Activated naive CD4-positive, alpha-beta T cell treated with anti-CD3 and anti-CD28 coated beads, Interleukin-2, amount 50 U/mL, for 72 hours (primary cell): Measurements from ENCODE around the gene SNX13. TPM values are rescaled to one million over a fixed set of nuclear protein-coding genes. Genes with fewer than 3 reads are reported as not detected.

Source experiments
- ATAC-seq, 2 donors: fragments of 150-1000 bp; cut with Tn5 transposase; 2 replicates each; pipeline ENCODE4 v1.10.0; 2021; ENCODE audit warnings: mild to moderate bottlenecking in 2 of 2, moderate library complexity in 2 of 2
- DNase-seq, 2 donors: peaks; one replicate each; pipeline ENCODE4 v3.0.0; 2021 to 2022; ENCODE audit warnings: low spot score in 2 of 2
- H3K27ac Mint-ChIP-seq, 2 donors: one replicate each; pipeline ENCODE4 v1.8.0; 2022; ENCODE audit warnings: mild to moderate bottlenecking in 2 of 2, mixed read lengths in 2 of 2
- H3K36me3 Mint-ChIP-seq, 2 donors: one replicate each; pipeline ENCODE4 v1.8.0; 2022; ENCODE audit warnings: mixed read lengths in 2 of 2
- H3K9me3 Mint-ChIP-seq, 2 donors: one replicate each; pipeline ENCODE4 v1.8.0; 2022; ENCODE audit warnings: mixed read lengths in 2 of 2
- total RNA-seq, 2 donors: library from RNA; stranded (reverse); gene quantifications; one replicate each; pipeline ENCODE4 v1.2.3, GENCODE V29; 2022

Gene SNX13
- total RNA-seq, 2 donors from 2014 or later: 22.4 to 25.6 TPM

DNA sequence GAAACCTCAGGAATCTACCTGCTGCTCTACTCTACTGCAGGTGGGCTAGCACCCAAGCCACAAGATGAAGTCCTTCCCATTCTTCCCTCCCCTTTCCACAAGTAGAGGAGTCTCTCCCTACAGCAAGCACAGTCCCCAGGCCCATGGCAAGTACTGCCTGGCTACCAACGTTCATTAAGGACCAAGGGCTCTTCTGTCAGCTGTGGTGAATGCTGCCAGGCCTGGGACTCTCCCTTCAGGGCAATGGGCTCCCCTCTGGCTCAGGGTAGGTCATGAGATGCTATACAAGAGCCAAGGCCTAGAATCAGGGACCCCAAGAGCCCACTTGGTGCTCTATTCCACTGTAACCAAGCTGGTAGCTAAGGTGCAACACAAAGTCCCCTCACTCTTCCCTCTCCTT lies 39.8 kb downstream of the SNX13 start:
- DNase-seq (no peak), ATAC-seq (no peak)
- Mint-ChIP-seq H3K36me3 (no peaks in the 10 kb centered on the region), H3K27ac (no peak overlapping the region), H3K9me3 (no peaks in the 10 kb centered on the region)

DNA sequence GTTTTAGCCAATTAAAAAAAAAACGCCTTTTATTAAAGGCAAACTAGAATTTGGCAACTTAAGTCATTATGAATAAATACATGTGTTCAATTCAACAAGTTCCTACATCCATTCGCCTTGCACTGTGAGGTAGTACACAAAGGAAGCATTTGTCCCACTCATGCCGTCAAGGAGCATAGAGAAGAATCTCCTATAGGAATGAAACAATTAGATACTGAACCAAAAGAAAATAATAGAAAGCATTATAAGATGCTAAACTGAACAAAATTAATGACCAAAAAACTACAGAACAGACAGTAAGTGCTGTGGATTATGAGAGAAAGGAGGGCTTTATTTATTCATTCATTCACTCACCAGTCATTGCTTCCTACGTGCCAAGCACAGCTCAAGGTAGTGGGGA lies 42.2 kb downstream of the SNX13 start:
- no peaks in the 10 kb centered on the region for H3K36me3 Mint-ChIP-seq
- ATAC-seq (no peak), DNase-seq (no peak)
- H3K9me3 Mint-ChIP-seq: no peaks in the 10 kb centered on the region
- H3K27ac Mint-ChIP-seq: no peak overlapping the region

DNA sequence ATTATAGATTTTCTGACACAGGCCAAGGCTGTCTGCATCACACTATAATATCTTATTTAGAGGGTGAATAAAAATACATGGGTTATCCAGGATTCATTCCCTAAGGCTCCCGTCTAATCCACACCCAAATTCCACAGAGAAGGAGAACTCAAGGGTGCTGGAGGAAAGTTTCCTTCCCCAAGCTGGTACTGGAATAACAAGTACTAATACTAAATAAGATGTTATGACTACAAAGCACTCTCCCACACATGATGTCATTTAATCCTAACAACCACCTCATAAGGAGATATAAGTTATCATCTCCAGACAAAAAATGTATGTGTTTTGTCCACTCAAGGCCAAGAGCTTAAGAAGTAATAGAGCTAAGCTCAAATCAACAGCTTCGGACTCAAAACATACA lies 53.0 kb downstream of the SNX13 start:
- Mint-ChIP-seq H3K27ac (no peak overlapping the region), H3K36me3 (peaks cover 4 to 11% of the 10 kb centered on the region in 2 donors), H3K9me3 (no peaks in the 10 kb centered on the region)
- DNase-seq (no peak), ATAC-seq (no peak)

DNA sequence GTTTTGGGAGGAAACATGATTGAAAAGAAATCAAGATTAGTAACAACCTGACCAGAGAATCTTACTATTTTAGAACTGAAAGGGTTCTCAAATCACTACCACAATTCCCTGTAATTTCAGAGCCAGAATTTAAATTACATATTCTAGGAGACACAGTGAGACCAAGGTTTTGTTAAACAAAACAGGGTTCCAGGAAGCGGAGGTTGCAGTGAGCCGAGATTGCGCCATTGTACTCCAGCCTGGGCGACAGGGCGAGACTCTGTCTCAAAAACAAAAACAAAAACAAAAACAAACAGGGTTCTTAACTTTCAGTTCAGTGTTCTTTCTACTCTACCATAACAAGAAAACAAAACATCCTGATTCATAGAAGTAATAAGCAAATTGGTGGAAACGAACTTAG lies 57.6 kb downstream of the SNX13 start:
- Mint-ChIP-seq H3K27ac (no peak overlapping the region), H3K36me3 (peaks cover 7 to 13% of the 10 kb centered on the region in 2 donors), H3K9me3 (no peaks in the 10 kb centered on the region)
- DNase-seq (no peak), ATAC-seq (no peak)

GRCh38 chr7:17879075-17879661 lies 61.1 kb downstream of the SNX13 start:
- DNase-seq: no peak
- peaks cover 2 to 8% of the 10 kb centered on the region in 2 donors for H3K36me3 Mint-ChIP-seq
- H3K9me3 Mint-ChIP-seq: no peaks in the 10 kb centered on the region
- H3K27ac Mint-ChIP-seq: no peak overlapping the region
- ATAC-seq: no peak

- Mint-ChIP-seq H3K36me3 (peaks cover 4 to 8% of the 10 kb centered on the region in 2 donors), H3K27ac (no peak overlapping the region), H3K9me3 (no peaks in the 10 kb centered on the region)
- DNase-seq: no peak
- no peak for ATAC-seq
These were observed 61.7 kb downstream of the SNX13 start for GRCh38 chr7:17878627-17879026.

GRCh38 chr7:17871815-17872533 lies 68.3 kb downstream of the SNX13 start:
- no peaks in the 10 kb centered on the region for H3K9me3 Mint-ChIP-seq
- peak overlapping the region; percentile 26 to 33 for H3K27ac Mint-ChIP-seq
- ATAC-seq (peak; percentile 77 to 80), DNase-seq (no peak)
- H3K36me3 Mint-ChIP-seq: peaks cover 12 to 46% of the 10 kb centered on the region in 2 donors

GRCh38 chr7:17870406-17870805 lies 69.9 kb downstream of the SNX13 start:
- H3K9me3 Mint-ChIP-seq: peaks cover 0 to 6% of the 10 kb centered on the region in 2 donors
- no peak overlapping the region for H3K27ac Mint-ChIP-seq
- DNase-seq (no peak), ATAC-seq (no peak)
- peaks cover 25 to 59% of the 10 kb centered on the region in 2 donors for H3K36me3 Mint-ChIP-seq

DNA sequence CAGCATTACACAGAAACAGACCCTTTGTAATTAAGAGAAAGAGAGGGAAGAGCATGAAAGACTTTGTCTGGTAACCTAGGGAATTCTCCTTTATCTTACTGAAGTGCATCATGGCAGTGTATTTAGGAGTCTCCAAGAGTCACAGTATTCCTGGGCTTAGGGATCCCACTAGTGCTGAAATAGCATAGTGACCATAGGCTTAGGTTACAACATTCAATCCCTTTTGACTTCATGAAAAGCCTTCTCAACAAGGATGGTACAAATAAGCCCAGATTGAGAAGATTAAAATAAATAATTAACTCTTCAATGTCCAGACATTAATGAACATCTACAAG lies 76.5 kb downstream of the SNX13 start:
- DNase-seq: no peak
- Mint-ChIP-seq H3K27ac (no peak overlapping the region), H3K36me3 (peaks cover 50 to 64% of the 10 kb centered on the region in 2 donors), H3K9me3 (peaks cover 0 to 13% of the 10 kb centered on the region in 2 donors)
- no peak for ATAC-seq

DNA sequence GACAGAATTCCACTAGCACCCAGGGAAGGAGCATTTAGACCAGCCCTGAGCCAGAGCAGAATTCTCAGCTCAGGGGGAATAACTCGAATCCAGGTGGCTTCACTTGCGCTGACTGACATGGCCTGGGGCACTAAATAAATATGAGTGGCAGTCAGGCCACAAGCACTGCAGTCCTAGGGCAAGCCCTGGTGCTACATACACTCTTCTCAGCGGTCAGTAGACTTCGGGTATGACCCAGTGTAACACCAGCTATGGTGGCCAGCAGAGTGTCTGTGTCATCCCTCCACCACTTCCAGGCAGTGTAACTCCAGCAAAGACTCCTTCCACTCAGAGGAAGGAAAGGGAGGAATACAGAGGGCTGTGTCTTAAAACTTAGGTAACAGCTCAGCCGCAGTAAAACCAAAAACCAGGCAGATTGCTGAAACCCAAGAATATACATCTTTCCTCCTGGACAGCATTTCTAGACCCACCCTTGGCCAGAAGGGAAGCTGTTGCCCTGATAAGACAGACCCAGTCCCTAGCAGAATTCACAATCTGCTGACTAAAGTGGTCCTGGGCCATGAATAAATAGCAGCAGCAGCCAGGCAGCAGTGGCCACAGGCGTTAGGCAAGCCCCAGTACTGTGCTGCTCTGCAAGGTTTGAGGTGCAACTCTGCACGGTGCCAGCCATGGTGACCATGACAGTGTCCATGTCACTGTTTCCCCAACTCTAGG lies 77.0 kb downstream of the SNX13 start:
- no peak for ATAC-seq
- Mint-ChIP-seq H3K36me3 (peaks cover 50 to 60% of the 10 kb centered on the region in 2 donors), H3K27ac (no peak overlapping the region), H3K9me3 (peaks cover 0 to 13% of the 10 kb centered on the region in 2 donors)
- DNase-seq: no peak

DNA sequence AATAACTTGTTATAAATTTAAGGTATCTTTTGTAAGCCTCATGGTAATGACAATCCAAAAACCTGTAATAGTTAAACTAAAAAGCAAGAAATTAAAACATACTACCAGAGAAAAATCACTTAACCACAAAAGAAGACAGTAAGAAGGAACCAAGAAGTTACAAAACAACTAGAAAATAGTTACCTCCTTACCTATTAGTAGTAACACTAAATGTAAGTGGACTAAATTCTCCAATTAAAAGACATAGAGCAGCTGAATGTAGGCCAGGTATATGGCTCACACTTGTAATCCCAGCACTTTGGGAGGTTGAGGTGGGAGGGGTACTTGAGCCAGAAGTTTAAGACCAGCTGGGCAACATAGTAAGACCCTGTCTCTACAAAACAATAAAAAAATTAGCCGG lies 84.0 kb downstream of the SNX13 start:
- H3K27ac Mint-ChIP-seq: no peak overlapping the region

GRCh38 chr7:17855202-17855601 lies 85.1 kb downstream of the SNX13 start:
- Mint-ChIP-seq H3K9me3 (peaks cover 3 to 6% of the 10 kb centered on the region in 2 donors), H3K36me3 (peaks cover 36 to 45% of the 10 kb centered on the region in 2 donors), H3K27ac (peak overlapping the region in 1 of 2 donors; percentile 9)
- DNase-seq (no peak), ATAC-seq (peak in 1 of 2 donors; percentile 74)

More for the DNA sequence above, 84.0 kb downstream of the SNX13 start:
- DNase-seq (no peak), ATAC-seq (no peak)
- Mint-ChIP-seq H3K36me3 (peaks cover 42 to 52% of the 10 kb centered on the region in 2 donors), H3K9me3 (peaks cover 3 to 6% of the 10 kb centered on the region in 2 donors)

DNA sequence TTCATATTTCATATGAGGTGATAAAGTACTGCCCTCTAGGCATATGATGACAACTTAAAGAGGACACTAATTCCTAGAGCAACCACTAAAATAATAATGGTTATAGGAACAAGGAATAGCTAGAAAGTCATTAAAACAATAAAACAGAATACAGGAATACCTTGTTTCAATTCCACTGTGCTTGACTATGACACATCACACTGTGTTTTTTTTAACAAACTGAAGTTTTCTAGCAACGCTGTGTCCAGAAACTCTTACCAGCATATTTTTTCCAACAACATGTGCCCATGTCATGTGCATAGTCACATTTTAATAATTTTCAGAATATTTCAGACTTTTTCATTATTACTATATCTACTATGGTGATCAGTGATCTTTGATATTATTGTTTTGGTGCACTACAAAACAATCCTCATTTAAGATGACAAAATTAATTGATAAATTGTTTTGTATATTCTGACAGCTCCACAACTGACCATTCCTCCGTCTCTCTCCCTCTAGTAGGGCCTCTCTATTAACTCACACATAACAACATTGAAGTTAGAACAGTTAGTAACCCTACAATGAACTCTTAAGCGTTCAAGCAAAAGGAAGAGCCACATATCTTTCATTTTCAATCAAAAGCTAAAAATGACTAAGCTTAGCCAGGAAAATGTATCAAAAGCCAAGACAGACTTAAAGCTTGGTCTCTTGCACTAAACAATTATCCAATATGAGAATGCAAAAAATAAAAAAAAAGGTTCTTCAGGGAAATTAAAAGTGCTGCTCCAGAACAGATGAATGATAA lies 85.8 kb downstream of the SNX13 start:
- peak in 1 of 2 donors; percentile 80 for ATAC-seq
- DNase-seq: no peak
- Mint-ChIP-seq H3K36me3 (peaks cover 33 to 44% of the 10 kb centered on the region in 2 donors), H3K27ac (peak overlapping the region in 1 of 2 donors; percentile 9), H3K9me3 (peaks cover 3 to 6% of the 10 kb centered on the region in 2 donors)

GRCh38 chr7:17852361-17852760 lies 87.9 kb downstream of the SNX13 start:
- Mint-ChIP-seq H3K36me3 (peaks cover 48 to 49% of the 10 kb centered on the region in 2 donors), H3K27ac (no peak overlapping the region), H3K9me3 (peaks cover 3 to 6% of the 10 kb centered on the region in 2 donors)
- no peak for ATAC-seq
- no peak for DNase-seq

DNA sequence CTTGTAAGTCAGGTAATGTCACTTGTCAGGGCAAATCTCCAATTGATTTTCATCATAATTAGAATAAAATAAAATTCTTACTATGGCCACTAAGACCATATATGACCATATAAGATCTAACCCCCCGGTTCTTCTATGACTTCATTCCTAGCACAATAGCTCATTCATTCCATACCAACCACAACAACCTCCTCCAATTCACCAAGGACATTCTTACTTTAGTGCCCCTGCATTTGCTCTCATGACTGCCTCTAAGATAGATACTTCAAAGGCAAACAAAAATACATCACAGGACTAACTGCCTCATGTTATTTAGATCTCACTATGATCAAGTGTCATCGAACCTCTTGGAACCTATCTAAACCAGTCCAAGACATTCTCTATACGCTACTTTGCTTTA lies 90.8 kb downstream of the SNX13 start:
- H3K27ac Mint-ChIP-seq: no peak overlapping the region
- peaks cover 30 to 45% of the 10 kb centered on the region in 2 donors for H3K36me3 Mint-ChIP-seq
- ATAC-seq (no peak), DNase-seq (no peak)
- no peaks in the 10 kb centered on the region for H3K9me3 Mint-ChIP-seq

DNA sequence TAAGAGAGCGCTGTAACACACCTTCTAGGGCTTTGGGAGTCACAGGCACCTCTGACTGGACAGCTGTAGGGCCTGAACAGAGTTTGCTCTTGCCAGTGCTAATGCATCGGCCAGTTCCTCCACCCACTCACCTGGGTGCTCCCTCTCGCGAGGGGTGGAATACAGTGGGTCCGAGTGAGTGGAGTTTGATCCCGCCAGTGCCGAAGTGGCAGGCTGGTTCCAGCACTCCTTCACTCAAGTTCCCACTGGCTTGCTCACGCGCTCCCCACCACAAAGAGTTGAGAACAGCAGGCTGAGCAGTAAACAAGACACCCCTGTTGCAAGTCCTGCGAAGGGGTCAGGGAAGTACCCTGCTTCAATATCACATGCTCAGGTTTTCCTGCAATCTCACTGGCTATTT lies 91.8 kb downstream of the SNX13 start:
- no peak for DNase-seq
- Mint-ChIP-seq H3K27ac (no peak overlapping the region), H3K9me3 (no peaks in the 10 kb centered on the region), H3K36me3 (peaks cover 30 to 45% of the 10 kb centered on the region in 2 donors)
- ATAC-seq: no peak

- no peaks in the 10 kb centered on the region for H3K9me3 Mint-ChIP-seq
- DNase-seq: no peak
- H3K36me3 Mint-ChIP-seq: peaks cover 28 to 36% of the 10 kb centered on the region in 2 donors
- no peak for ATAC-seq
- no peak overlapping the region for H3K27ac Mint-ChIP-seq
These were observed 93.4 kb downstream of the SNX13 start for GRCh38 chr7:17846935-17847334.
